ENCODE measurements around the gene PON1.

GRCh38 chr7:95322396-95322795 is 1.9 kb downstream of the PON1 start:
- TF ChIP-seq EZH2 (IDR thresholded peaks at IDR 0.05; ENCODE audit: borderline replicate concordance, insufficient read depth, low read length, poor library complexity, severe bottlenecking) (no peak), CTCF (IDR thresholded peaks at IDR 0.05; ENCODE audit: poor library complexity, severe bottlenecking) (no peak), EP300 (conservative IDR thresholded peaks at IDR 0.05; ENCODE audit: poor library complexity, severe bottlenecking) (no peak), RAD21 (conservative IDR thresholded peaks at IDR 0.05) (no peak)

Data from neural cell (in vitro differentiated cells).